Neuronal stem cell (in vitro differentiated cells): ENCODE data around the gene KASH5.

Experiments
- DNase-seq: peaks from one replicate; pipeline ENCODE4 v3.0.0-alpha.2; 2013; ENCODE audit warnings: low spot score
- H2AFZ ChIP-seq: one replicate; pipeline ENCODE4 v1.6.1; 2013; ENCODE audit warnings: mild to moderate bottlenecking, low read length, inconsistent platforms
- H2AK5ac ChIP-seq: 2 replicates; pipeline ENCODE4 v1.6.1; 2013; ENCODE audit warnings: low read depth, mild to moderate bottlenecking, inconsistent platforms, low read length, moderate library complexity, mixed read lengths
- H2BK120ac ChIP-seq: 2 replicates; pipeline ENCODE4 v1.6.1; 2013; ENCODE audit warnings: low read depth, mild to moderate bottlenecking, inconsistent platforms, low read length, moderate library complexity, mixed read lengths
- H2BK12ac ChIP-seq: one replicate; pipeline ENCODE4 v1.6.1; 2013; ENCODE audit warnings: low read length, inconsistent platforms
- H2BK15ac ChIP-seq: 2 replicates; pipeline ENCODE4 v1.6.1; 2013; ENCODE audit warnings: mild to moderate bottlenecking, low read length, inconsistent platforms, mixed read lengths
- H2BK5ac ChIP-seq: one replicate; pipeline ENCODE4 v1.6.1; 2013; ENCODE audit warnings: inconsistent platforms, mild to moderate bottlenecking, low read length, moderate library complexity
- H3K14ac ChIP-seq: one replicate; pipeline ENCODE4 v1.6.1; 2013; ENCODE audit warnings: low read length, inconsistent platforms
- H3K18ac ChIP-seq: 2 replicates; pipeline ENCODE4 v1.6.1; 2013; ENCODE audit warnings: low read length, inconsistent platforms
- H3K23ac ChIP-seq: 2 replicates; pipeline ENCODE4 v1.6.1; 2013; ENCODE audit warnings: low read depth, mild to moderate bottlenecking, mixed read lengths, low read length, inconsistent platforms; ENCODE audit not compliant: poor library complexity
- H3K27ac ChIP-seq: replicated peaks from 3 replicates; pipeline ENCODE4 v1.5.1; 2013; ENCODE audit warnings: low read length, inconsistent platforms
- H3K27me3 ChIP-seq, 3 experiments: 2 replicates each; pipeline ENCODE4 v1.6.1; 2013; ENCODE audit warnings: low read length in 3 of 3, mild to moderate bottlenecking in 2 of 3, inconsistent platforms in 1 of 3, low read depth in 1 of 3, mixed read lengths in 1 of 3, moderate library complexity in 1 of 3; ENCODE audit not compliant: control insufficient read depth in 3 of 3, insufficient read depth in 3 of 3
- H3K36me3 ChIP-seq, 2 donors: replicated peaks in 1 of 2; 2 replicates each; pipeline ENCODE4 v1.6.1; 2013; ENCODE audit warnings: low read length in 2 of 2; ENCODE audit not compliant: control insufficient read depth in 2 of 2, insufficient read depth in 2 of 2
- H3K4ac ChIP-seq: 2 replicates; pipeline ENCODE4 v1.6.1; 2013; ENCODE audit warnings: inconsistent platforms, mild to moderate bottlenecking, low read length, moderate library complexity
- H3K4me1 ChIP-seq, 2 donors: 1 replicate in 1 of 2; 2 replicates in 1 of 2; pipeline ENCODE4 v1.6.1; 2013; ENCODE audit warnings: low read length in 2 of 2, low read depth in 1 of 2; ENCODE audit not compliant: control insufficient read depth in 2 of 2, insufficient read depth in 1 of 2
- H3K4me2 ChIP-seq: one replicate; pipeline ENCODE4 v1.6.1; 2013; ENCODE audit warnings: mild to moderate bottlenecking, low read length, inconsistent platforms; ENCODE audit not compliant: insufficient read depth, poor library complexity, severe bottlenecking
- H3K4me3 ChIP-seq, 2 donors: 2 replicates each; pipeline ENCODE4 v1.5.1; 2013; ENCODE audit warnings: low read length in 2 of 2, mild to moderate bottlenecking in 2 of 2, inconsistent platforms in 1 of 2, moderate library complexity in 1 of 2
- H3K79me1 ChIP-seq: one replicate; pipeline ENCODE4 v1.6.1; 2013; ENCODE audit warnings: low read depth, mild to moderate bottlenecking, inconsistent platforms, low read length, moderate library complexity
- H3K9ac ChIP-seq: one replicate; pipeline ENCODE4 v1.6.1; 2013; ENCODE audit warnings: mild to moderate bottlenecking, low read depth, low read length, inconsistent platforms; ENCODE audit not compliant: poor library complexity
- H3K9me3 ChIP-seq, 2 donors: replicated peaks in 1 of 2; 2 replicates each; pipeline versions ENCODE3 to v1.6.1; 2013; ENCODE audit warnings: low read length in 2 of 2, mild to moderate bottlenecking in 2 of 2, inconsistent platforms in 1 of 2, low read depth in 1 of 2, mixed read lengths in 1 of 2, moderate library complexity in 1 of 2; ENCODE audit not compliant: control insufficient read depth in 2 of 2, insufficient read depth in 1 of 2
- H4K8ac ChIP-seq: one replicate; pipeline ENCODE4 v1.6.1; 2013; ENCODE audit warnings: low read depth, mild to moderate bottlenecking, inconsistent platforms, low read length, moderate library complexity
- H4K91ac ChIP-seq: one replicate; pipeline ENCODE4 v1.6.1; 2013; ENCODE audit warnings: low read length, low read depth, mild to moderate bottlenecking, inconsistent platforms; ENCODE audit not compliant: poor library complexity
- WGBS, 2 donors: extraction: QIAGEN DNeasy Blood & Tissue Kit; methylation state at CpG; one replicate each; pipeline ENCODE4 v1.1.7; 2013; ENCODE audit warnings: missing lambda C conversion rate in 2 of 2, mixed read lengths in 1 of 2; ENCODE audit not compliant: insufficient read length in 2 of 2, insufficient replicate concordance in 1 of 2; ENCODE audit errors: extremely low coverage in 2 of 2; 5-methylcytosine and 5-hydroxymethylcytosine counted together

The KASH5 gene

DNA sequence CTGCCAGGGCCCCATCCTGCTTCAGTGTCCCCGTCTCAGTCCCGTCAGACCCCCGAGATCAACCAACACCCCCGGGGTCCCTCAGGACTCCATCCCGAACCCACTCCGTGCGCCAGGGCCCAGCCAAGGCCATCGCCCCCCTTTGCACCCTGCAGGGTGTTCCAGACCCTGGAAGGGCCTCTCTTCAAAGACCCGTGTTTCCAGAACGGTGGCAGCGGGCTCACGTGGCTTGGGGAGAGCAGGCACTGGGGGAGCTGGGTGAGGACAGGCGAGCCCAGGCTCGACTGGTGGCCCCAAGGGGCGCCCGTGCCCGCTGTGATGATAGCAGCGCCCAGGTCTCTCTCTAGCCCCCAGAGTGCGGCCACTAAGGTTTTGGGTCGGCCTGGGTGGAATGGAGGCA lies 1.4 kb downstream of the KASH5 start:
- Histone ChIP-seq H4K91ac (no peak overlapping the region), H2BK15ac (peak overlapping the region; percentile 96), H2AFZ (no peak overlapping the region), H3K4me3 (no peak overlapping the region), H3K18ac (peak overlapping the region; percentile 64), H3K4ac (no peak overlapping the region), H3K4me2 (no peak overlapping the region), H2BK12ac (no peak overlapping the region), H3K23ac (no peak overlapping the region), H3K79me1 (no peaks in the 10 kb centered on the region), H4K8ac (no peak overlapping the region), H2BK120ac (no peak overlapping the region), H3K4me1 (peaks cover 4% of the 10 kb centered on the region in 2 donors), H3K27ac (no peak overlapping the region), H3K9me3 (no peaks in the 10 kb centered on the region), H3K9ac (no peak overlapping the region), H3K27me3 (peaks cover 0 to 7% (median 0%) of the 10 kb centered on the region in 3 experiments), H3K14ac (no peak overlapping the region), H2AK5ac (peak overlapping the region; percentile 70), H2BK5ac (no peak overlapping the region), H3K36me3 (no peaks in the 10 kb centered on the region)
- WGBS, 2 donors: no CpG with 5 or more reads among the region's 20 CpGs
- DNase-seq: no peak

DNA sequence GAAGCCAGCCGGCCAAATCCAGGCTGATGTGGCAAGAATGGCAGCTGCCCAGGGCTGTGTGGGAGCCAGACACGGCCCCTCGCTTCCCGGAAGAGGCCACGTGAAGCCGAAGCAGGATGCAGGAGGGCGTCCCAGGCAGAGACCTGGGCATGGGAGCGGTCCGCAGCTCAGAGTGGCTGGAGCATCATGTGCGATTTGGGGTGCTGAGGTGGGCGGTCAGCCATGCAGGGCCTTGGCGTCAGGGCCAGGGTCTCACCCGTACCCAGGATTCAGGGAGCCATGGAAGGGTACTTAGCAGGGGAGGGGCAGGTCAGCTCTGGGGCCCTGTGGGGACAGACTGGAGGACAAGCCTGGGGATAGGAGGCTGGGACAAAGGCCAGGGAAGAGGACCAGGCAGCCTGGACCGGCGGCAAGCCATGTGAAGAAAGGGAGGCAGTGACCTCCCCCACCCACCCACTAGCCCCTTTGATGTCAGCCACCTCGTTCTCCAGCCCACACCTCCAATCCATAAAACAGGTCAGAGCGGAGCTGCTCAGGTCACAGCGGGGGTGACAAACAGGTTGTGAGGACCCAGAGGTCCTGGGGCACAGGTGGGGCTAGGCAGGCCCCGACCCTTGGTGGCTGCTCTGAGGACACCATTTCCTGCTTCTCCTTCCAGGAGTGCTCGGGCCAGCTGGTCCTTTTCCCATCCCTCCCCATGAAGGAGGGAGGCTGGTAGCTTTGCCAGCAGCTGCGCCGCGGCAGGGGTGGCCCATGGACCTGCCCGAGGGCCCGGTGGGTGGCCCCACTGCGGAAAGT lies 2.3 kb downstream of the KASH5 start:
- Histone ChIP-seq H3K4me2 (no peak overlapping the region), H2AK5ac (peak overlapping the region; percentile 96)

DNA sequence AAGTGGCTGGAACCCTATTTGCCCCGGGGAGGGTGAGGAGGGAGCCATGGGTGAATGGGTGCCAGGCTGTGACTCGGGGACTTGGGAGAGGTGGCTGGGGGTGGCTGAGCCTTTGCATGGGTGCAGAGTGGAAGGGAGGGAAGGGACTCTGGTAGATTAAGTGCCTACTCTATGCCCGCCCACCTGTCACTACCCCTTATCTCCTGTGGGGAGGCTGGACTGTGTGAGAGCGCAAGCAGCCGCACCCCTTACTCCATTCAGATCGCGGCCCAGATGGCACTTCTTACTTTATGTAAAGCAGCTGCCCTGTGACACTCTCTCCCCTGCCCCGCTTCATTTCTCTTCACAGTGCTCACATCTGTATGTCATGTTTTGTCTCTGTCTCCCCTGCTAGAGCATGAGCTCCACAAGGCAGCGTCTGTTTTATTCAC lies 2.9 kb downstream of the KASH5 start:
- H3K27ac ChIP-seq: no peak overlapping the region
- H3K79me1 ChIP-seq: no peaks in the 10 kb centered on the region
- DNase-seq: no peak
- no peak overlapping the region for H2BK5ac ChIP-seq
- peaks cover 0 to 9% (median 0%) of the 10 kb centered on the region in 3 experiments for H3K27me3 ChIP-seq
- H3K23ac ChIP-seq: no peak overlapping the region
- H4K91ac ChIP-seq: no peak overlapping the region
- no peak overlapping the region for H4K8ac ChIP-seq
- WGBS, 2 donors: no CpG with 5 or more reads among the region's 9 CpGs
- no peak overlapping the region for H2BK120ac ChIP-seq
- no peak overlapping the region for H3K14ac ChIP-seq
- no peak overlapping the region for H3K4me2 ChIP-seq
- H3K4ac ChIP-seq: no peak overlapping the region
- H3K9me3 ChIP-seq: no peaks in the 10 kb centered on the region
- H3K18ac ChIP-seq: no peak overlapping the region
- no peak overlapping the region for H2AFZ ChIP-seq
- H3K36me3 ChIP-seq: no peaks in the 10 kb centered on the region
- H3K4me3 ChIP-seq: no peak overlapping the region
- peak overlapping the region; percentile 76 for H2BK15ac ChIP-seq
- no peak overlapping the region for H3K9ac ChIP-seq
- H2BK12ac ChIP-seq: peak overlapping the region; percentile 17
- peak overlapping the region; percentile 96 for H2AK5ac ChIP-seq
- H3K4me1 ChIP-seq: peaks cover 4 to 13% of the 10 kb centered on the region in 2 donors

More for the DNA sequence above, 2.3 kb downstream of the KASH5 start:
- no CpG with 5 or more reads among the region's 26 CpGs for WGBS, 2 donors
- no peak for DNase-seq
- no peak overlapping the region for H3K4me3 ChIP-seq
- no peak overlapping the region for H3K9ac ChIP-seq
- H3K79me1 ChIP-seq: no peaks in the 10 kb centered on the region
- H2BK120ac ChIP-seq: peak overlapping the region; percentile 28
- no peak overlapping the region for H4K8ac ChIP-seq
- H4K91ac ChIP-seq: no peak overlapping the region
- no peak overlapping the region for H3K23ac ChIP-seq
- no peaks in the 10 kb centered on the region for H3K36me3 ChIP-seq
- H2BK5ac ChIP-seq: peak overlapping the region; percentile 36
- H3K27me3 ChIP-seq: peaks cover 0 to 7% (median 0%) of the 10 kb centered on the region in 3 experiments
- peak overlapping the region; percentile 96 for H2BK15ac ChIP-seq
- H2AFZ ChIP-seq: no peak overlapping the region
- peaks cover 4 to 7% of the 10 kb centered on the region in 2 donors for H3K4me1 ChIP-seq
- peak overlapping the region; percentile 53 for H3K4ac ChIP-seq
- H3K9me3 ChIP-seq: no peaks in the 10 kb centered on the region
- H2BK12ac ChIP-seq: peak overlapping the region; percentile 63
- peak overlapping the region; percentile 59 for H3K18ac ChIP-seq
- H3K27ac ChIP-seq: no peak overlapping the region
- H3K14ac ChIP-seq: no peak overlapping the region

DNA sequence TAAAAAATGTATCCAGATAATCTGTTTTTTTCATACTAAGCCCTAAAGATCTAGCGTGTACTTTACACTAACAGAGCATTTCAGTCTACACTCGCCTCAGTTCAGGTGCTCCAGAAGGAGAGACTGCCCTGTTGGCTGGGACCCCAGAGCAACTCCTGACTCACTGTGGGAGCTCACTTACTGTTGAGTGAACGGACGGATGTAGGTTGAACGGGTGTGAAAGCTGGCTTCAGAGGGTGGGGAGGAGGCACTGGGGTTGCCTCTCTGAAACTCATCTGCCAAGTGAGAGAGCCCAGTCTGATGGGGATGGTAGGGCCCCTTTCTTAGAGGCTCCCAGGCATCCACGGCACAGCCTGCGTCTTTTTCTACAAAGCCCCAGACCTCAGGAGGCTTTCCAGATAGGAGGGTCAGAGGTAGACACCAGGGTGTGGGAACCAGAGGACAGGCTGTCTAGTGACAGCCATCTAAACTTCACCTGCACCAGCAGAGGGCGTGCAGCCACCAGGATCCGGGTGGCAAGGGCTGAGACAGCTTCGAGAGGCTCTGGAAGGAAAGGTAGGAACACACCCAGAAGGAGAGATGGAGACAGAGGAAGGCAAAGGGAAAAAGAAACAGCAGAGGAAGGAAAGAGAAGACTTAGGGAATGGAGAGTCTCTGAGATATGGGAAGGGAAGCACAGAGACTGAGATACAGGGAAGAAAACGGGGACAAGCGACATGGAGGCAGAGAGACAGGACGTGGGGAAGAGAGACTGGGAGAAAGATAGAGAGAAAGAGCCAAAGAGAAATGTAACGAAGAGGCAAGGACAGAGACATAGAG lies 3.7 kb downstream of the KASH5 start:
- no peak overlapping the region for H3K18ac ChIP-seq
- H3K36me3 ChIP-seq: no peaks in the 10 kb centered on the region
- no peaks in the 10 kb centered on the region for H3K9me3 ChIP-seq
- H3K79me1 ChIP-seq: no peaks in the 10 kb centered on the region
- DNase-seq: peak; percentile 70
- H4K8ac ChIP-seq: no peak overlapping the region
- H2BK5ac ChIP-seq: no peak overlapping the region
- H3K23ac ChIP-seq: no peak overlapping the region
- H2BK120ac ChIP-seq: no peak overlapping the region
- no peak overlapping the region for H3K27ac ChIP-seq
- H2BK15ac ChIP-seq: no peak overlapping the region
- no peak overlapping the region for H2AK5ac ChIP-seq
- H3K14ac ChIP-seq: no peak overlapping the region
- no peak overlapping the region for H2BK12ac ChIP-seq
- H2AFZ ChIP-seq: no peak overlapping the region
- no peak overlapping the region for H3K4me2 ChIP-seq
- H3K9ac ChIP-seq: no peak overlapping the region
- H4K91ac ChIP-seq: no peak overlapping the region
- no CpG with 5 or more reads among the region's 14 CpGs for WGBS, 2 donors
- no peak overlapping the region for H3K4ac ChIP-seq
- no peak overlapping the region for H3K4me3 ChIP-seq
- peaks cover 4 to 14% of the 10 kb centered on the region in 2 donors for H3K4me1 ChIP-seq
- H3K27me3 ChIP-seq: peaks cover 0 to 10% (median 0%) of the 10 kb centered on the region in 3 experiments
